Islet precursor cell (in vitro differentiated cells): ENCODE measurements around the gene BEST3.
"Not testable (repeated sequence)": the region's sequence is repeated elsewhere in the genome, so short reads cannot be mapped to it uniquely, and the experiment has no call there.

Source experiments
- DNase-seq: peaks from one replicate; pipeline ENCODE4 v3.0.0-alpha.2; 2018

Gene BEST3

GRCh38 chr12:69647178-69647577 lies 51.9 kb downstream of the BEST3 start:
- DNase-seq: peak; percentile 35

- no peak for DNase-seq
Observed at GRCh38 chr12:69645031-69645430, 54.1 kb downstream of the BEST3 start.

GRCh38 chr12:69644511-69644910 lies 54.6 kb downstream of the BEST3 start:
- no peak for DNase-seq

GRCh38 chr12:69642531-69642930 lies 56.6 kb downstream of the BEST3 start:
- DNase-seq: no peak

- no peak for DNase-seq
Observed at GRCh38 chr12:69641546-69641945, 57.6 kb downstream of the BEST3 start.

GRCh38 chr12:69639400-69640016 lies 59.6 kb downstream of the BEST3 start:
- DNase-seq: peak; percentile 84

GRCh38 chr12:69633061-69633460 lies 66.0 kb downstream of the BEST3 start:
- no peak for DNase-seq

- no peak for DNase-seq
Observed at GRCh38 chr12:69630191-69630590, 68.9 kb downstream of the BEST3 start.

GRCh38 chr12:69627501-69627900 lies 71.6 kb downstream of the BEST3 start:
- DNase-seq: no peak

GRCh38 chr12:69623970-69624369 lies 75.1 kb downstream of the BEST3 start:
- no peak for DNase-seq

- no peak for DNase-seq
Observed at GRCh38 chr12:69621551-69621950, 77.6 kb downstream of the BEST3 start.

GRCh38 chr12:69620921-69621320 lies 78.2 kb downstream of the BEST3 start:
- DNase-seq: no peak

- DNase-seq: no peak
Observed at GRCh38 chr12:69620077-69620476, 79.0 kb downstream of the BEST3 start.

- no peak for DNase-seq
Observed at GRCh38 chr12:69619050-69619449, 80.1 kb downstream of the BEST3 start.

- DNase-seq: no peak
Observed at GRCh38 chr12:69616025-69616424, 83.1 kb downstream of the BEST3 start.

GRCh38 chr12:69613351-69613750 lies 85.8 kb downstream of the BEST3 start:
- no peak for DNase-seq

GRCh38 chr12:69610729-69611128 lies 88.4 kb downstream of the BEST3 start, which contains the start of gene LRRC10:
LRRC10 (minus strand) TSS chr12:69610907; CDS start chr12:69610838, 69 bp downstream.
- no peak for DNase-seq

- no peak for DNase-seq
Observed at GRCh38 chr12:69610126-69610525, 89.0 kb downstream of the BEST3 start.

GRCh38 chr12:69608114-69608513 lies 91.0 kb downstream of the BEST3 start:
- no peak for DNase-seq

- not testable (repeated sequence) for DNase-seq
Observed at GRCh38 chr12:69604275-69604674, 94.8 kb downstream of the BEST3 start.
